H1 (cell line): ENCODE results near the gene CHD5. TPM values are rescaled to one million over a fixed set of nuclear protein-coding genes. Genes with fewer than 3 reads are reported as not detected.

Experiments
- E2F6 ChIP-seq: IDR thresholded peaks from 2 replicates; pipeline ENCODE4 v1.6.1; 2012; ENCODE audit warnings: inconsistent platforms
- HDAC2 ChIP-seq, 2 experiments: fragments of 300-600 bp in 1 of 2; sonication (generic) in 1 of 2; IDR thresholded peaks; 2 replicates each; pipeline ENCODE4 v1.6.1; 2011 to 2012; ENCODE audit warnings: low read depth in 2 of 2, low read length in 2 of 2, mild to moderate bottlenecking in 2 of 2, moderate library complexity in 2 of 2, borderline replicate concordance in 1 of 2, inconsistent platforms in 1 of 2
- KDM4A ChIP-seq: IDR thresholded peaks from one replicate; pipeline ENCODE4 v1.7.1; 2012; ENCODE audit warnings: low read depth, mild to moderate bottlenecking, moderate library complexity, low read length, inconsistent platforms; ENCODE audit not compliant: severe bottlenecking
- polyA plus RNA-seq, 7 experiments: library from polyadenylated mRNA; depleted of rRNA in 3 of 7; stranded (reverse) in 5 of 7; unstranded in 2 of 7; fragments of >200 nt in 5 of 7; fragments of 200-250 nt in 2 of 7; gene quantifications; 1 replicate in 5 of 7; 2 replicates in 1 of 7; 4 replicates in 1 of 7; pipeline versions ENCODE4 v1.2.1 to v1.2.3, GENCODE V29; 2011 to 2013; ENCODE audit warnings: missing spikeins in 2 of 7, mixed read lengths in 2 of 7
- total RNA-seq: library from RNA; stranded (reverse); fragmentation: NEBNext Ultra II Directional; extraction: Animal tissue kit (Norgen Biotek cat#: 25700); gene quantifications from 2 replicates; pipeline ENCODE4 v1.2.1, GENCODE V29; 2021

CHD5 gene
- total and polyA plus RNA-seq, 2 of the 8 experiments (the other 6 are each of a cell fraction or from before 2014, with no cell fraction given): 0.42 to 1.8 TPM

- TF ChIP-seq HDAC2 (IDR thresholded peaks at IDR 0.05; ENCODE audit: borderline replicate concordance in 1 of 2, low read depth in 2 of 2, low read length in 2 of 2) (no peak), E2F6 (peak; percentile 95), KDM4A (peak; percentile 32)
- TF ChIP-seq, all 59 proteins: peak for 7
Observed at GRCh38 chr1:6127587-6128163, 52.4 kb downstream of the CHD5 start (continued).
